Smooth muscle cell (in vitro differentiated cells): Measurements from ENCODE around the gene TNFRSF11A. TPM values are rescaled to one million over a fixed set of nuclear protein-coding genes. Genes with fewer than 3 reads are reported as not detected.

Experiments
- DNase-seq: peaks from one replicate; lab custom pipeline; 2025; ENCODE audit not compliant: unreplicated experiment; lab: John Stamatoyannopoulos, UW
- H2AFZ ChIP-seq: fragments of 200-600 bp; sonication (generic); 2 replicates; pipeline ENCODE4 v1.6.0; 2016; ENCODE audit warnings: antibody characterized with exemption, low read depth, mild to moderate bottlenecking
- H3F3A ChIP-seq: fragments of 200-600 bp; sonication (generic); 2 replicates; pipeline ENCODE4 v1.6.0; 2017; ENCODE audit warnings: antibody characterized with exemption, low read depth
- H3K27ac ChIP-seq: fragments of 200-600 bp; sonication (generic); 2 replicates; pipeline ENCODE4 v1.5.1; 2016; ENCODE audit warnings: low read depth, mild to moderate bottlenecking
- H3K27me3 ChIP-seq: fragments of 200-600 bp; sonication (generic); 2 replicates; pipeline ENCODE4 v1.6.1; 2016; ENCODE audit warnings: low read depth, mild to moderate bottlenecking
- H3K36me3 ChIP-seq: fragments of 200-600 bp; sonication (generic); 2 replicates; pipeline ENCODE4 v1.5.1; 2016; ENCODE audit warnings: low read depth
- H3K4me1 ChIP-seq: fragments of 200-600 bp; sonication (generic); 2 replicates; pipeline ENCODE4 v1.5.1; 2016; ENCODE audit warnings: low read depth
- H3K4me2 ChIP-seq: fragments of 200-600 bp; sonication (generic); 2 replicates; pipeline ENCODE4 v1.6.0; 2016; ENCODE audit warnings: mild to moderate bottlenecking
- H3K4me3 ChIP-seq: fragments of 200-600 bp; sonication (generic); 2 replicates; pipeline ENCODE4 v1.5.1; 2016; ENCODE audit warnings: mild to moderate bottlenecking
- H3K79me2 ChIP-seq: fragments of 200-600 bp; sonication (generic); 2 replicates; pipeline ENCODE4 v1.6.0; 2016; ENCODE audit warnings: low read depth, mild to moderate bottlenecking
- H3K9ac ChIP-seq: fragments of 200-600 bp; sonication (generic); 2 replicates; pipeline ENCODE4 v1.6.0; 2016; ENCODE audit warnings: low read depth
- H3K9me3 ChIP-seq: fragments of 200-600 bp; sonication (generic); replicated peaks from 2 replicates; pipeline ENCODE4 v1.5.1; 2016; ENCODE audit warnings: low read depth
- H4K20me1 ChIP-seq: fragments of 200-600 bp; sonication (generic); 2 replicates; pipeline ENCODE4 v1.6.0; 2016; ENCODE audit warnings: low read depth
- CTCF ChIP-seq: fragments of 200-600 bp; sonication (generic); IDR thresholded peaks from 2 replicates; pipeline ENCODE4 v1.5.1; 2017; ENCODE audit warnings: borderline replicate concordance, mild to moderate bottlenecking, antibody characterized with exemption; ENCODE audit not compliant: insufficient read depth, poor library complexity, severe bottlenecking
- WGBS: methylation state at CpG from one replicate; pipeline ENCODE4 v1.1.7; 2016; ENCODE audit warnings: low lambda C conversion rate; 5-methylcytosine and 5-hydroxymethylcytosine counted together
- polyA plus RNA-seq: library from polyadenylated mRNA; unstranded; fragments of >200 nt; fragmentation: Nextera tagmentation; extraction: Ambion mirVana; gene quantifications from 2 replicates; pipeline ENCODE4 v1.2.1, GENCODE V29; 2016
- total RNA-seq: library from RNA; depleted of rRNA; stranded (reverse); fragments of >200 nt; gene quantifications from 2 replicates; pipeline ENCODE4 v1.2.3, GENCODE V29; 2014

TNFRSF11A gene
- total and polyA plus RNA-seq, 2 experiments from 2014 or later, result under 0.01 TPM; not detected in 1

GRCh38 chr18:62330650-62331049 is 5.5 kb downstream of the TNFRSF11A start:
- H3K27me3 ChIP-seq, result peaks cover 66% of the 10 kb centered on the region
- no peaks in the 10 kb centered on the region for H3F3A ChIP-seq
- no peaks in the 10 kb centered on the region for H3K36me3 ChIP-seq
- no peak overlapping the region for H2AFZ ChIP-seq
- TF ChIP-seq CTCF, result no peak
- H3K79me2 ChIP-seq, result no peaks in the 10 kb centered on the region
- H3K4me3 ChIP-seq, result no peak overlapping the region
- WGBS, result 97% methylated on average over 7 of the region's 7 CpGs
- no peak overlapping the region for H3K9ac ChIP-seq
- no peak overlapping the region for H3K27ac ChIP-seq
- H4K20me1 ChIP-seq, result no peaks in the 10 kb centered on the region
- no peak for DNase-seq
- no peaks in the 10 kb centered on the region for H3K9me3 ChIP-seq
- H3K4me1 ChIP-seq, result peaks cover 17% of the 10 kb centered on the region
- no peak overlapping the region for H3K4me2 ChIP-seq

- H3K4me1 ChIP-seq, result peaks cover 8% of the 10 kb centered on the region
- no peak overlapping the region for H2AFZ ChIP-seq
- no peak overlapping the region for H3K4me2 ChIP-seq
- no peaks in the 10 kb centered on the region for H4K20me1 ChIP-seq
- H3K4me3 ChIP-seq, result no peak overlapping the region
- H3K9ac ChIP-seq, result no peak overlapping the region
- no peaks in the 10 kb centered on the region for H3K9me3 ChIP-seq
- no peak for TF ChIP-seq CTCF
- H3K79me2 ChIP-seq, result no peaks in the 10 kb centered on the region
- DNase-seq, result no peak
- H3F3A ChIP-seq, result no peaks in the 10 kb centered on the region
- peaks cover 64% of the 10 kb centered on the region for H3K27me3 ChIP-seq
- no peaks in the 10 kb centered on the region for H3K36me3 ChIP-seq
- 90% methylated on average over 8 of the region's 8 CpGs for WGBS
- no peak overlapping the region for H3K27ac ChIP-seq
These were observed 6.7 kb downstream of the TNFRSF11A start for GRCh38 chr18:62331581-62332356.

GRCh38 chr18:62332431-62332830 is 7.3 kb downstream of the TNFRSF11A start:
- Histone ChIP-seq H3K27me3 (peaks cover 58% of the 10 kb centered on the region), H3K9me3 (no peaks in the 10 kb centered on the region), H3K36me3 (no peaks in the 10 kb centered on the region), H3K4me2 (no peak overlapping the region), H3K4me1 (peaks cover 8% of the 10 kb centered on the region), H4K20me1 (no peaks in the 10 kb centered on the region), H3K27ac (no peak overlapping the region), H3F3A (no peaks in the 10 kb centered on the region), H3K9ac (no peak overlapping the region), H2AFZ (no peak overlapping the region), H3K4me3 (no peak overlapping the region), H3K79me2 (no peaks in the 10 kb centered on the region)
- DNase-seq, result no peak
- no peak for TF ChIP-seq CTCF
- WGBS, result 88% methylated on average over 3 of the region's 3 CpGs
